GM19452 (cell line): ENCODE measurements around the gene CDH2.
"Not testable (repeated sequence)": the region's sequence is repeated elsewhere in the genome, so short reads cannot be mapped to it uniquely, and the experiment has no call there.

Source experiments
- ATAC-seq: cut with Tn5 transposase; IDR thresholded peaks from one replicate; pipeline ENCODE4 v1.9.1; 2021; ENCODE audit not compliant: unreplicated experiment

The CDH2 gene

GRCh38 chr18:27931535-27931934 is 245.4 kb downstream of the CDH2 start:
- ATAC-seq, result no peak

- no peak for ATAC-seq
These were observed 254.2 kb downstream of the CDH2 start for GRCh38 chr18:27922780-27923179.

GRCh38 chr18:27921904-27922751 is 254.8 kb downstream of the CDH2 start:
- ATAC-seq, result no peak

GRCh38 chr18:27921392-27921791 is 255.5 kb downstream of the CDH2 start:
- ATAC-seq, result no peak

DNA sequence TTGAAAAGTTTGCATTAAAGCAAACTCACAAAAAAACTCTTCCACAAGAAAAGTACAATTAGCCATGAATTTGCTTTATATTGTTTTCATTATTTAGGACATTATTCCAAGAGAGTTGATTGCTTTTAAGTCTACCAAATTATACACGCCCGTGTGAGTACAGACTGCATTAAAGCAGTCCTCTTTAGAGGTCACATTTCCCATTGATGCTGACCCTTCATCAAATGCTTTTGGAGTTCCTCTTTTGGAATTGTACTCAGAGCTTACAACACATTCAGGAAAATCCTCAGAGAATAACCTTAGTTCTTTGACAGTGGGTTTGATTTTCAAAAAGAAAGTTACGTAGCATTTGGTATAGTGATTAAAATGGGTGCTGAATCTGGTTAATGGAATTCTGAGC is 256.1 kb downstream of the CDH2 start:
- ATAC-seq, result no peak

DNA sequence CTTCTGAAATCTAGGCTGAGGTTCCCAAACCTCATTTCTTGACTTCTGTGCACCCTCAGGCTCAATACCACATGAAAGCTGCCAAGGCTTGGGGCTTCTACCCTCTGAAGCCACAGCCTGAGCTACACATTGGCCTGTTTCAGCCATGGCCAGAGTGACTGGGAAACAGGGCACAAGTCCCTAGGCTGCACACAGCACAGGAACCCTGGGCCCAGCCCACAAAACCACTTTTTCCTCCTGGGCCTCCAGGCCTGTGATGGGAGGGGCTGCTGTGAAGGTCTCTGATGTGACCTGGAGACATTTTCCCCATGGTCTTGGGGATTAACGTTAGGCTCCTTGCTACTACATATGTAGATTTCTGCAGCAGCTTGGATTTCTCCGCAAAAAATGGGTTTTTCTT is 270.7 kb downstream of the CDH2 start:
- not testable (repeated sequence) for ATAC-seq

DNA sequence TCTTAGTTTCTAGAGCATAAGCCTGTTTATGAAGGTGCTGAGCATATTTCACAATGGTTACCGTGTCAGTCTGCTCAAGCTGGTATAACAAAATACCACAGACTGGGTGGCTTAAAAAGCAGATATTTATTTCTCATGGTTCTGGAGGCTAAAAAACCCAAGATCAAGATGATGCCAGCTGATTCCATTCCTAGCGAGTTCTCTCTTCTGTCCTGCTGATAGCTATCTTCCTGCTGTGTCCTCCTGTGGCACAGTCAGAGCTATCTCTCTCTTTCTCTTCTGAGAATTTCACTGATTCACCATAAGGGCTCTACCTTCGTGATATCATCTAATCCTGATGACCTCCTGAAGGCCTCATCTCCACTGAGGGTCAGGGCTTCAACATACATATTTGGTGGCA is 273.0 kb downstream of the CDH2 start:
- no peak for ATAC-seq

GRCh38 chr18:27901424-27902226 is 275.3 kb downstream of the CDH2 start:
- no peak for ATAC-seq
